COLO829 (cell line): Measurements from ENCODE around the gene TDG.
"Not testable (repeated sequence)": the region's sequence is repeated elsewhere in the genome, so short reads cannot be mapped to it uniquely, and the experiment has no call there.

ENCODE experiments used
- DNase-seq: peaks from one replicate; pipeline ENCODE4 v3.0.0; 2012; ENCODE audit warnings: low spot score

TDG gene

DNA sequence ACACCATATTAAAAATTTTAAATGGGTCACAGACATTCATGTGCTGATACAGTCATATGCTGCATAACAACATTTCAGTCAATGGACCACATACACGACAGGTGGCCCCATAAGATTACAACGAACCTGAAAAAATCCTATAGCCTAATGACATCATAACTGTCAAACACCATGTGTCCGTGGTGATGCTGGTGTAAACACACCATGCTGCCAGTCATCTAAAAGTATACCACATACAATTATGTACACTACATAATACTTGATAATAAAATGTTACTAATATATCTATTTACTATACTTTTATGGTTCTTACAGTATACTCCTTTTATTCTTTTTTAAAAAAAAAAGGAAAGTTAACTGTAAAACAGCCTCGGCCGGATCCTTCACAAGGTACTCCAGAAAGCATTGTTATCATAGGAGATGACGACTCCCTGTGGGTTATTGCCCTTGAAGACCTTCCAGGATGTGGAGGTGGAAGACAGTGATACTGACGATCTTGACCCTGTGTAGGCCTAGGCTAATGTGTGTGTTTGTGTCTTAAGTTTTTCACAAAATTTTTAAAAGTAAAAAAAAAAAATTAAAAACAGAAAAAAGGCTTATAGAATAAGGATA lies 5.0 kb upstream of the TDG start:
- DNase-seq: no peak

DNA sequence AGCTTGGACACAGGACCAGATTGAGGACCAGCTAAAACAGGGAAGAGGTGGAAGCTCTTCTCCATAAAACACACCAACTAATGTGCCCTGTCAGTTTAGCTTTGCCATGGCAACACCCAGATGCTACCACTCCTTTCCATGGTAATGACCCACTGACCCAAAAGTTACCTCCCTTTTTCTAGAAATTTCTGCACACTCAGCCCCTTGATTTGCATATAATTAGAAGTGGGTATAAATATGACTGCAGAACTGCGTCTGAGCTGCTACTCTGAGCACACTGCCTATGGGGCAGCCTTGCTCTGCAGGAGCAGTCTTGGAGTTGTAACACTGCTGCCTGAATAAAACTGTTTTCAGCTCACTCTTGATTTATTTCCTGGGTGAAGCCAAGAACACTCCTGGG lies 3.2 kb upstream of the TDG start:
- no peak for DNase-seq

DNA sequence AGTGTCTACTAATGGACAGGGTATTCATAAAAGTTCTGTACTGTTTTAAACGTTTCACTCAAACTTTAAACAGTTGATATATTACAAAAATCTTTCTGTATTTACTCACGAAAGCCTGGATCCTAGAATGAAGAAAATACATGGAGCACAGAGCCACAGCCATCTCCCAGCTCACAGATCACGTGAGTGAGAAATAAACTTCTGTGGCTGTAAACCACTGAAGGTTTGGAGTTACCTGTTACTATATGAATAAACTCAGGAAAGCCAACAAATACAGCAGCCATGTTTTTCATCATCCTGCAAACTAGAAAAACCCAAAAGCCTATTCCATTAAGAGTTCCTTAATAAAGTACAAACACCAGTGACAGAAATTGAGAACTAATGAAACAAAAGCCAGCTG lies 867 bp upstream of the TDG start:
- DNase-seq: no peak

DNA sequence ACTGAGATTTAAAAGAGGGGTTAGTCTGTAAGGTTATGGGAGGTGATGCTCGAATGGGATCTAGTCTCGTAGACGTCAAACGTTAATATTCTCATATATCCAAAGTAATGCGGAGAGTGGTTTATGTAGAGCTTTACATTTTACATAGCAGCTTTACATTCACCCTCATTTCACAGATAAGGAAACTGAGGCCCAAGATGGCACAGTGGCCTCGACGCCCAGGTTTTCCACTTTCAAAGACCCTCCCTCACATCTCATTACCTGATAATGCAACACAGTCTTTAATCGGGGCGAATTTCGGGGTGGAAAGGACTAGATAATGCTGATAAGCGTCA lies 450 bp upstream of the TDG start:
- DNase-seq: no peak

DNA sequence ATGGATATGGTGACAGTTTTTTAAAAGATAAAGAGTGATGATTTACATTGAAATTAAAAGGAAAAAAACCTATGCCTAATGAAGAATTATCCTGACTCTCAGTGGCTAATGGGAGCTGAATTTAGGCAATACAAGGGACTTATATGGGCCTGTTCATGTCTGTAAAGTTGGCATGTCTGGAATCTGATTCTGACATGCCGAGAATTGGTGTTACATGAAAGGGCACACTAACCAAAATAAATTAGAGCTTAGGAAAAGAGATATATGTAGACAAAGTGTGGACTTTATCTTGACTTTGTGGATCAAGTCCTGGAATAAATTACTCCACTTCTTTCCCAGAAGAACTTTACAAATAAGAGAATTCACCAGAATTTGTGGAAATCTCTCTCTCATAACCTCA lies 1.1 kb downstream of the TDG start:
- no peak for DNase-seq

DNA sequence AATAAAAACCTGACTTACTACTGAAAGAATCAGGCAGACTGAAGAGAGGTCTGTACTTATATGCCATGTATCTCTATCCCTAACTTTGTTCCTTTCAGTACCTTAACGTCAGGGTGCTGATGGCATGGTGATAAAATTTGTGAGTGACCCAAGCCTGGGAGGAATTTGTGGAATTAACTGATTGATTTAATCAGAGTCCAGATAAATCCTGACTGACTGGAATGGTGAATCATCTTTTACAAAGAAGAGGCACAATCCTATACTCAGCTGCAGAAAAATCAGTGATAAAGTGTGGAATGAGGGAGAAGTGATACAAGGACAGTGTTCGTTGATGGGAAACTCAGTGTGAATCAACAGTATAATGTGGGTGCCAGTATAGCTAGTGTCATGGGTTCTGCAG lies 3.7 kb downstream of the TDG start:
- no peak for DNase-seq

DNA sequence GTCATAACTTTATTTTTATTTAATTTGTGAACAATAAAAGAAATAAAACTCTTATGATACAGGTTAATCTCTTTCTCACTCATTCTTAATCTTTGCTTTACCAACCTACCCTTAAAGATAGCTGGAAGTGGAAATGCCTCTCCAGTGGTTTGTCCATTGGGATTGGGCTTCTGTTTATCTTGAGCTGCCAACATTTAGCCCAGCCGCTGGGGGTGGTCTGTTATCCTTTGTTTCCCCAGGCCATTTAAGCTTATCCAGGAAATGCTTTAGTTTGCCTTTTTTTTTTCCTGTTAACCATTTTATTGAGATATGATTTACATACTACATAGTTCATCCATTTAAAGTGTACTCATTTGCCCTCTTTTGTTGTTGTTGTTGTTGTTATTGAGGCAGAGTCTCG lies 8.2 kb downstream of the TDG start:
- DNase-seq: no peak

DNA sequence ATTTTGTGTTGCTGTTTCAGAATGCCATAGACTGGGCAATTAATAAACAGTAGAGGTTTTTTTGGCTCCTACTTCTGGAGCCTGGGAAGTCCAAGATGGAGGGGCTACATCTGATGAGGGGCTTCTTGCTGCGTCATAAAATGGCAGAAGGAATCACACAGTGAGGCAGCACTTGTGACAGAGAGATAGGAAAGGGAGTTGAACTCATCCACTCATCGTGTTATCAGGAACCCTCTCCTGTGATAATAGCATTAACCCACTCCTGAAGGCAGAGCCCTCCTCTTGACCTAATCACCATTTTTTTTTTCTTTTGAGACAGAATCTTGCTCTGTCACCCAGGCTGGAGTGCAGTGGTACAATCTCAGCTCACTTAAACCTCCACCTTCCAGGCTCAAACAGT lies 9.7 kb downstream of the TDG start:
- DNase-seq: no peak

DNA sequence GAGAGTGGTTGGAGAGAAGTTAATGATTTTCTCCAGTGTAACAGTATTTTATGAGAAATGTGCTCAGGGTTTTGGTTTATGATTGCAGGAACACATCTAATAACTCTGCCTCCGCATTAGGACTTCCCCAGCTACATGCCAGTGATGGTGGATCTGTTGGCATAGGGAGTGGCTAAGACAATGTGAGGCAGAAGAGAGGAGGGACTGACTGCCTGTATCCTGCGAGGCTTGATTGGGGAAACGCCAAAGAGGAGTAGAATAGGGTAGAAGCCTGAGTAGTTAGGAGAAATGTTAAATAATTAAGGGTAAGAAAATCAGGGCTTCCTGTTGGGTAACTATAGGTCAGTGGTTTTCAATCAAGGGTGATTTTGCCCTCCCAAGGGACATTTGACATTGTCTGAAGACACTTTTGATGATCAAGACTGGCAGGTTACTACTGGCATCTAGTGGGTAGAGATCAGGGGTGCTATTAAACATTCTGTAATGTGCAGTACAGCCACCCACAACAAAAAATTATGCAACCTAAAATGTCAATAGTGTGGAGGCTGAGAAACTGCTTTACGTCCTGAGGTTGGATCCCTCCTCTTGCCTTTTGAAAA lies 12.8 kb downstream of the TDG start:
- no peak for DNase-seq

DNA sequence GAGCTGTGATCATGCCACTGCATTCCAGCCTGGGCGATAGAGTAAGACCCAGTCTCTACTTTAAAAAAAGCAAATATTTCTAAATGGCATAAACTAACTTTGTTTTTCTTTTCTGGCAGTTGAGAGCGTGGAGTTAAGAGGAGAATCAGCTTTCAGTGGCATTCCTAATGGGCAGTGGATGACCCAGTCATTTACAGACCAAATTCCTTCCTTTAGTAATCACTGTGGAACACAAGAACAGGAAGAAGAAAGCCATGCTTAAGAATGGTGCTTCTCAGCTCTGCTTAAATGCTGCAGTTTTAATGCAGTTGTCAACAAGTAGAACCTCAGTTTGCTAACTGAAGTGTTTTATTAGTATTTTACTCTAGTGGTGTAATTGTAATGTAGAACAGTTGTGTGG lies 21.2 kb downstream of the TDG start:
- DNase-seq: no peak

DNA sequence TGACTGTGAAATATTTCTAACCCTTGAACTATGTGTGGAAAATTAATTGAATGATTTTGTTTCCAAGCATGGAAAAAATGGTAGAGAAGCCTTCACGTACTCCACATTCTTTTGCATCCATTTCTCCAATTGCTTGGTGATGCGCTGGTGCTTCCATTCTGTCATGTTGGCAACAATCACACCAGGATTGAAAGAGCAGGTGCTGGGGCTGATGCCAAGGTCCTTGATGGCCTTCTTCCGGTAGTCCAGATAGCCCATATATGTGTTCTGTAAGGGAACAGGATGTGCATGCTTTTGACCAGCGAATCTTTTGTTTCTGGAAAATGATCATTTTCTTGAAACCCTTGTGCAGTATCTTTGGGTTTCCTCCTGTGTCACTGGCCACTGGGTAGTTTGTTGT lies 28.6 kb downstream of the TDG start:
- DNase-seq: no peak

DNA sequence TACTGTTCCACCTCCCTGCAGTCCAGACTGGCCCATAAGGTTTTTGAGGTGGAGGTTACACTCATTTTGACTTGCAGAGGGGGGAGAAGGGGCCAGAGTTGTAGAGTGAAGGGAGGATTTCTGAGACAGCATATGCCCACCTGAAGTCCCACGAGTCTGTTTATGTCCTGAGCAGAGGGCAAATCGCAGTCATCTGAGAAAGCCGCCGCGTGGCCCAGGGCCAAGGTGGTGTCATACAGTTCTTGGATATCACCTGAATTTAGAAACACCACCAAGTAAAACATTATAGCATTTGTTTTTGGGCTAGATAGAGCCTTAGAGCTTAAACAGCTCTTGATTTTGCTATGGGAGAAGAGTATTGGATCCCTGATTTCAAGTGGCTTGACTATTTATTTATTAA lies 30.9 kb downstream of the TDG start:
- no peak for DNase-seq

DNA sequence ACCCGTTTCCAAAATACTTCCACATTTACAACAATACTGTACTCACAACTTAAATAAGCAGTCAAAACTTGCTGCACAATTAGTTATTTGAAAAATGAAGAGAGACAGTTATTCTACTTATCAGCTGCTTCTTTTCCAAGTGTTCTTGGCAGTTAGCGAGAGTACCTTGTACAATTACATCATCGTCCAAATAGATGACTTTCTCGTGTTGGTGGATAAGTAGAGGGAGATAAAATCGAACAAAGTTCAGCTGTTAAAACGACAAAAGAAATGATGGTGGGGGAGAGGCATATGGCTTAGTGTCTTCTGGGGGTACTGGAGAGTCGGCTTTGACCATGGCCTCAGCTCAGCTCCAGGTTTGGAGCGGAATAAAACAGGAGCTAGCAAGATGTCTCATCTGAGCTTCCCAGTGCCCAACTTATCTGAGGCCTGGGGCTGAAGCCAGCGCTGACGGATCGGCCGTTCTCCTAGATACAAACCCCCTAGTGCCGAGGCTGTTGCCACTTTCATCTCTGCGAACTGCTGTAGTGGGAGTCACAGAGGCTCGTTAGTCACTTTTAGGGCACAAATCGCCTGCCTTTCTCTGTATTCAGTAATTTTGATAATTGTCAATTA lies 31.7 kb downstream of the TDG start:
- no peak for DNase-seq

DNA sequence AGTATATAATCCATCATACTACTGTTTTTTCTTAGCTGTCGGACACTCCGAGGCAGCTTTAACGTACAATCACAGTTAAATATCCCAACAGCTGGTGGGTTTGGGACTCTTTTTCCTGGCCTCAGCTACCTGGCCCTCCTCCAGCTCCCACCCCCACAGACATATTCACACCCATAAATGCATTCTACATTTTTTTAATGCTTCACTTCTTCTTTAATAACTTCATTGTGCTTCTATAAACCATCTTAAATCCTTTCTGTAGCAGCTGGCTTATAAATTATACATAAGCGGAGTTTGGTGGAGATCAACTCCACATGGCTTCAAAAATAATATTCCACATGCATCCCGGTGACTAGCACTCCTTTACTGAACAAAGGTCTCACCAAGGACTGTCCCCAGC lies 33.3 kb downstream of the TDG start:
- DNase-seq: no peak

DNA sequence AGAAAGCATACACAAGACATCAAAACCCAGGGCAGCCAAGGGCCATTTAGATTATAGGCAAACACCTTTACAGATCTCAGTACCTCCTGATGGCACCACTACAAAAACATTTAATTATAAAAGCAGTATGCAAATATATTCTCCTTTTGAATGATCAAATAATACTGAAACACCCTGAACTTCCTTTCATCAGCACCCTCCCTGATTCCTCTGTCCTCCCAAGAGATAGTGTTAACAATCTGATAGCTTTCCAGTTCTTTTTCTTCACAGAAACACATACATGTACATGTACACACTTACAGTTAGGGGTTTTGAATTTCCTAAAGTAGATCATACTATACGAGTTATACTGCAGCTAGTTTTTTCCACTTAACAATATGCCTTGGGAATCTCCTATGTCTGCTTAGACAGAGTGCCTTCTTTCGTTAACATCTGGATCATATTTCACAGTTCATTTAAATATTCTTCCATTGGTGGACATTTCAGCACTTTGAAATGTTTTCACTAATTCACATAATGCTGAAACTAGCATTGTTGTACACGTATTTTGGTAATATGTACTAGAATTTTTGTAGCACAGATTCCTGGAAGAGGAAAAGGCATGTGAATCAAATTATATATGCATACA lies 35.2 kb downstream of the TDG start:
- no peak for DNase-seq

DNA sequence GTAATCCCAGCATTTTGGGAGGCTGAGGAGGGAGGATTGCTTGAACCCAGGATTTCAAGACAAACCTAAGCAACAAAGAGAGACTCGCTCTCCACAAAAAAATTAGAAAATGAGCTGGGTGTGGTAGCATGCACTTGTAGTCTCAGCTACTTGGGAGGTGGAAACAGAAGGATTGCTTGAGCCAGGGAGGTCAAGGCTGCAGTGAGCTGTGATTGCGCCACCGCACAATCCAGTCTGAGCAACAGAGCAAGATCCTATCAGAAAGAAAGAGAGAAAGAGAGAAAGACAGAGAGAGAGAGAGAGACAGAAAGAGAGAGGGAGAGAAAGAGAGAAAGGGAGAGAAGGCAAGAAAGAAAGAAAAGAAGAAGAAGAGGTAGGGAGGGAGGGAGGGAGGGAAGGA lies 37.0 kb downstream of the TDG start:
- DNase-seq: no peak

DNA sequence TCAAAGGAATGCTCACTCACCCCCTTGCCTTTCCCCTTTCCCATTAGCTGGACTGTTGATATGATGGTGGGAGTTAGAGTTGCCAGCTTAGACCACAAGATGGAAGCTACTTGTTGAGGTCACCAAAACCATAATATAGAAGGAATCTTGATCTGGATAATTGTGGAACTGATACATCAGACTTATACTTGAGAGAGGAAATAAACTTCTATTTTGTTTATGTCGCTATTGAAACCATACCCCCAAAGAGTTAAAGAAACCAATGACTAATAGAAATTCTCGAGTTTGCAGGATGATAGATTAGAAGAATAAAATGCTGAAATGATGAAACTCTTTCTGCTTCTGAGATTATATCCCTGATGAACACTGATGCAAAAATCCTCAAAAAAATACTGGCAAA lies 37.9 kb downstream of the TDG start:
- no peak for DNase-seq

DNA sequence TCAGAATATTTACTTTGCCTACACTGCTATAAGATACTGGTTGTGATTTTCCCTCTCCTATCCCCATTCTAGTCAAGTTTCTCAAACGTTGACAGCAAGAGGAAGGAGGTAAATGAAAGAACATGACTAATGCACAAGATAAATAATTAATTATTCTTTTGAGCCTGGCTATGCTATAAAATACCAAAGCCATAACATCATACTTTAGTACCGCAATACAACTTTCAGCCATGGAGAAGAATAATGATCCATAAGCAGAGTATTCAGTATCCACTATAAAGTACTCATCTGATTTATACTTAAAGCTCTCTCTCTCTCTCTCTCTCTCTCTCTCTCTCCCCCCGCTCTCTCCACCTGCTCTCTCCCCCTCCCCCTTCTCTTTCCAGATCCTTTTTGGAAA lies 41.3 kb downstream of the TDG start:
- DNase-seq: peak; percentile 70

DNA sequence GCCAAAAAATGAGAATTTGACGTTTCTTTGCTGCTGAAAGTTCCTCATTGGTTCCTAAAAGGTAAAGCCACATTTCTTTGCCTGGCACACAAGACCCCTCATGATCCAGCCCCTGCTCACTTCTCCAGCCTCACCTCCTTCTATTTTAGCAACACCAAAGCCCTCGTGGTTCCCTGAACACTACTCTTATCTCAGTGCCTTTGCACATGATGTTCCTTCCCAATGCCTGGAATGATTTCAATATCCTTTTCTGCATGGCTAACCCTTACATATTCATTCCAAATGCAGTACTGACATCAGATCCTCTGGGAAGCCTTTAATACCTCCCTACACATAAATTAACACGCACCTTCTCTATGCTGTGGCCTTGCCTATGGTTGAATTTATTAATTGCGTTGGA lies 44.4 kb downstream of the TDG start:
- DNase-seq: no peak

DNA sequence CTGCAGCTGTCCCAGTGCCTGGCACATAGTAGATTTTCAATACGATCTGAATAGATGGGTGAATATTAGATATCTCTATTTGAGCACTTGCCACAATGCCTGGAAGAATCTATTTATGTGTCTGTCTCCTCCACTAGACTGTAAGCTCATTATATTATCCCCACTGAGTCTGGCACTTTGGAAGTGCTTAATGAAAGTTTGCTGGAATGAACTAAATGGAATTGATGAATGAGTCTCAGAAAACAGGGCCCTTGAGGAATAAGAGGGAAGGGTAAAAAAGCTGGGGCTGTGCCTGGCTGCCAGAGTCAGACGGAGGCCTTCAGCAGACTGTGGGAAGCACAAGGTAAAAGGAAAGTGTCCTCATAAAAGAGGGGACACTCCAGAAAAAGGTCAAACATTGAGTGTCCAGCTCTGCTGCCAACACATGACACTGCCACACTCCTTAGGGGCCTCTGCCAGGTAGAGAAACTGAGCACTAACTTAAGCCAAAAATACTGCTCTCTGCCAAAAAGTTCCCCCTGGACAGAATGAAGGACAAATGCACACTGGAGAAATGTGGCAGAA lies 45.0 kb downstream of the TDG start:
- no peak for DNase-seq

DNA sequence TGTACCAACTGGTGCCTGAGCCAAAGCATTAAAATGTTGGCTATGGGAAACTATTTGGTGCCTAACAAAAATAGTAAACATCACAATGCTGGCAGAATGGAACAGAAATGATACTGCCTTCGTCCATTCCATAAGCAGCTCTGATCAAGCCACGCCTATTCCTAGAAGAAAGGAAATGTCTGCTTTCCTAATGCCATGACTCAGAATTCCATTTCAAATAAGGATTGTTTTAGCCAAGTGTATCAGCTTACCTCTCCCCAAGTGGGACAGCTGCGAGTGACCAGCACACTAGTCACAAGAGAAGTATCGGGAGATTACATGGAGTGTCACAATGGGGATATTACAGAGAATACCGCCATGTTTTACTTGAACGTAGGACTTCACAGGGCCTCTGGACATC lies 45.6 kb downstream of the TDG start:
- DNase-seq: peak; percentile 25

DNA sequence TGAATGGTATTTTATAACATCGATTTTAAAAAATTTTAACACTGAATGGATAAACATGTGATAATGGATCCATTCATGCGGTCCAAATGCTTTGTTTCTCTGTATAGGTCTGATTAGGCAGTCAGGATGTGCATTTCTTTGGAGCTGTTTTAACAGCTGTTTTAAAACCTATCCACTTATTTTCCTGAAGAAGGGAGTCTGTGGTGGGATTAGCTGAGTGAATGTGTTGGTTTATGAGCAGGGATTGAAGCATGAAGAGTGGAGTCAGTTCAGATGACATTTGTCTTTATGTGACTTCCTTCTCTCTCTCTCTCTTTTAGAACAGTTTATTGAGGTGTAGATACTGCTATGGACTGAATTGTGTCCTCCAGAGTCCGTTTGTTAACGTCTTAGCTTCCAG lies 46.7 kb downstream of the TDG start:
- no peak for DNase-seq

DNA sequence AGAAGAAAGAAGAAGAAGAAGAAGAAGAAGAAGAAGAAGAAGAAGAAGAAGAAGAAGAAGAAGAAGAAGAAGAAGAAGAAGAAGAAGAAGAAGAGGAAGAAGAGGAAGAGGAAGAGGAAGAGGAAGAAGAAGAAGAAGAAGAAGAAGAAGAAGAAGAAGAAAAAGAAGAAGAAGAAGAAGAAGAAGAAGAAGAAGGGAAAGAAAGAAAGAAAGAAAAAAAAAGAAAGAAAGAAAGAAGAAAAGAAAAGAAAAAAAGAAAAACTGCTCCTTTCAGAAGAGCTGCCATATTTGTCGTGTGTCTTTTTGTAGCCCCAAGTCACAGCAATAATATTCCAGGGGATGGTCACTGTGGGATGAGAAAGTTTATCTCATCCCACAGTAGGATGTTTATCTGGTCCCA lies 56.2 kb downstream of the TDG start:
- not testable (repeated sequence) for DNase-seq

DNA sequence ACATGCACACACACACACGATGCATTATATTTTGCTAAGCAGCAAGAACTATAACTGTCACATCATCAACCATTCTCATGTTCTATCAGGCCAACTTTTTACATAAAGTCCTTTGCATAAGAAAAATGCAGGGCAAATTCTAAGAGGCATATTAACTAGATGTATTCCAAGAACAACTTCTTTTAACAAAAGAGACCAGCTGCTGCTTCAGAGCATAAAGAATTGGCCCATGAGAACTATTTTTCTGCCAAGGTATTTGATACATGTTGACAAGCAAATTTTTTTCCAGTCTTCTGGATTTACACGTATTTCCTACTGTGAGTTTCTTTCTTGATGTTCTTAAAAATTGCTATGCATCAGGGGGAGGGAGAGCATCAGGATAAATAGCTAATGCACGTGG lies 57.1 kb downstream of the TDG start:
- DNase-seq: no peak
